Neural crest cell (in vitro differentiated cells): ENCODE data around the gene SAMSN1. TPM values are rescaled to one million over a fixed set of nuclear protein-coding genes. Genes with fewer than 3 reads are reported as not detected.

Source experiments
- DNase-seq: peaks from one replicate; pipeline ENCODE4 v3.0.0; 2021; ENCODE audit warnings: low read depth, mixed read lengths, low spot score
- H3K27ac Mint-ChIP-seq: one replicate; pipeline ENCODE4 v1.8.0; 2021; ENCODE audit warnings: mild to moderate bottlenecking, mixed read lengths; ENCODE audit not compliant: unreplicated experiment
- H3K27me3 Mint-ChIP-seq: 2 replicates; pipeline ENCODE4 v1.8.0; 2021; ENCODE audit warnings: low read depth, mild to moderate bottlenecking, mixed read lengths
- H3K36me3 Mint-ChIP-seq: 2 replicates; pipeline ENCODE4 v1.8.0; 2021; ENCODE audit warnings: low read depth, mild to moderate bottlenecking, mixed read lengths
- H3K4me1 Mint-ChIP-seq: 2 replicates; pipeline ENCODE4 v1.8.0; 2021; ENCODE audit warnings: mixed read lengths
- H3K4me3 Mint-ChIP-seq: one replicate; pipeline ENCODE4 v1.8.0; 2021; ENCODE audit warnings: mild to moderate bottlenecking, mixed read lengths
- H3K9me3 Mint-ChIP-seq: 2 replicates; pipeline ENCODE4 v1.8.0; 2021; ENCODE audit warnings: mixed read lengths
- total RNA-seq: library from RNA; stranded (reverse); gene quantifications from 2 replicates; pipeline ENCODE4 v1.2.1, GENCODE V29; 2021
- TF ChIP-seq, protein P1 (sequence below): fragments of 200-600 bp; sonication (generic); conservative IDR thresholded peaks from 2 replicates; pipeline ENCODE4 v1.5.0; 2021; ENCODE audit warnings: antibody characterized with exemption, mild to moderate bottlenecking

Gene SAMSN1
- total RNA-seq, 1 donor from 2014 or later: not detected

DNA sequence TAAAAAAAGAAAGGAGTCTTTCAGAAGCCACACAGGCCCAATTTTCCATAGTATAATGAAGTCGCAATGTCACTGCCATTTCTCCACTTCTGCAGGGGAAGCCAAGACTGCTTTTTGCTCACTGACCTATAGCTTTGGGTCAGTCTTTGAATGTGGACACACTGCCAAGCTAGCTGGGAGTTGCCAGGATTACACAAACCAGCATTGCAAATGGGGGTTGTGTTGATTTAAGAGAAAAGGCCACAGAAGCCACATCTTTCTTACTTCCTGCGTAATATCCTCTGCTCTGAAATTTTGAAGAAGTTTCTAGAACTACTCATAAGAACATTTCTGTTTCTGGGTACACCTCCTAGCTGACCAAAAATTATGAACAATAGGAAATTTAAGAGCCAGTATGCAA is 45.8 kb upstream of the SAMSN1 start:
- Mint-ChIP-seq H3K9me3 (peaks cover 5% of the 10 kb centered on the region), H3K27me3 (no peaks in the 10 kb centered on the region), H3K36me3 (no peaks in the 10 kb centered on the region), H3K4me3 (no peak overlapping the region), H3K27ac (no peak overlapping the region), H3K4me1 (peaks cover 12% of the 10 kb centered on the region)
- TF ChIP-seq, protein P1, sequence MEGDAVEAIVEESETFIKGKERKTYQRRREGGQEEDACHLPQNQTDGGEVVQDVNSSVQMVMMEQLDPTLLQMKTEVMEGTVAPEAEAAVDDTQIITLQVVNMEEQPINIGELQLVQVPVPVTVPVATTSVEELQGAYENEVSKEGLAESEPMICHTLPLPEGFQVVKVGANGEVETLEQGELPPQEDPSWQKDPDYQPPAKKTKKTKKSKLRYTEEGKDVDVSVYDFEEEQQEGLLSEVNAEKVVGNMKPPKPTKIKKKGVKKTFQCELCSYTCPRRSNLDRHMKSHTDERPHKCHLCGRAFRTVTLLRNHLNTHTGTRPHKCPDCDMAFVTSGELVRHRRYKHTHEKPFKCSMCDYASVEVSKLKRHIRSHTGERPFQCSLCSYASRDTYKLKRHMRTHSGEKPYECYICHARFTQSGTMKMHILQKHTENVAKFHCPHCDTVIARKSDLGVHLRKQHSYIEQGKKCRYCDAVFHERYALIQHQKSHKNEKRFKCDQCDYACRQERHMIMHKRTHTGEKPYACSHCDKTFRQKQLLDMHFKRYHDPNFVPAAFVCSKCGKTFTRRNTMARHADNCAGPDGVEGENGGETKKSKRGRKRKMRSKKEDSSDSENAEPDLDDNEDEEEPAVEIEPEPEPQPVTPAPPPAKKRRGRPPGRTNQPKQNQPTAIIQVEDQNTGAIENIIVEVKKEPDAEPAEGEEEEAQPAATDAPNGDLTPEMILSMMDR: no peak
- no peak for DNase-seq

DNA sequence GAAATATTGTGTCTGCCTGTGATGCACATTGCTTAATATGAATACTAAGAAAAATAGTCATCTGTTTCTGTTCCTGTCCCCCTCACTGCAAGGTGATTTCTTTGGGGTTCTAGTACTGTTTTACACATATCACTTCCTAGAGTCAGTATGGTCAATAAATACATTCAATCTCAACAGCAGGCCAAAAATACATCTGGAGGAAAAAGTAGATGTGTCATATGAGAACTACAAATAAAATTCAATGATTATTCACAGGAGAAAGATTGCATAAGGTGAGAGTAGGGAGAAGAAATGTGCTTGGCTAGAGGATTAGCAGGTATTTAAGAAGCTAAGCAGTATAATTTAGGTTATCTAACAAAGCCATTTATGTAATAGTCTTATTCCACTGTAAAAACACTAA is 45.3 kb upstream of the SAMSN1 start:
- H3K4me1 Mint-ChIP-seq: peaks cover 12% of the 10 kb centered on the region
- H3K4me3 Mint-ChIP-seq: no peak overlapping the region
- H3K27me3 Mint-ChIP-seq: no peaks in the 10 kb centered on the region

DNA sequence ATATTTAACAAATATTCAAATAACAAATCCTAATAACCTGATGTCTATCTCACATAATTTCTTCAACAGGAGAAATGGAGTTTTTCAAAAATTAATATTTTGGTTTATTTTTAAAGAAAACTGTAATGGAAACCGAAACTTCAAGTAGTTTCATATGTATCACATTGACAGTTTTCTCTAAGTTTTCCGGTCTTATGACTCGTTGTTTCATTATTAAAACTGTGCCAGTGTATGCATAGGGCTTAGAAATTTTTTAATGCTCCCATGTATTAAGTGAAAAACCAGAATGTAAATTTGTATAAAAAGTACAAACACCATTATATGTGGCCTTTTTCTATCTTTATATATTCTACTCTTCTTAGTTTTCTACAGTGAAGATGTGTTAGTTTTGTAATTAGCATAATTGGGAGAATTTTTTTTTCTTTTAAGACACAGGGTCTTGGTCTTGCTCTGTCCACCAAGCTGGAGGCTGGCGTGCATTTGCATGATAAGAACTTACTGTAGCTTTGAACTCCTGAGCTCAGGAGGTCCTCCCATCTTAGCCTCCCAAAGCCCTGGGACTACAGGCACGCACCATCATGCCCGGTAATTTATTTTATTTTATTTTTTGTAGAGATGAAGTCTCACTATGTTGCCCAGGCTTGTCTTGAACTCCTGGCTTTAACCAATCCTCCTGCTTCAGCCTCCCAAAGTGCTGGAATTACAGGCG is 43.9 kb upstream of the SAMSN1 start:
- H3K27me3 Mint-ChIP-seq: no peaks in the 10 kb centered on the region
- no peak for DNase-seq
- TF ChIP-seq, protein P1: no peak
- peaks cover 5% of the 10 kb centered on the region for H3K9me3 Mint-ChIP-seq
- H3K4me3 Mint-ChIP-seq: no peak overlapping the region
- H3K27ac Mint-ChIP-seq: no peak overlapping the region
- peaks cover 12% of the 10 kb centered on the region for H3K4me1 Mint-ChIP-seq
- H3K36me3 Mint-ChIP-seq: no peaks in the 10 kb centered on the region

More for the DNA sequence above, 45.3 kb upstream of the SAMSN1 start:
- peaks cover 5% of the 10 kb centered on the region for H3K9me3 Mint-ChIP-seq
- H3K27ac Mint-ChIP-seq: no peak overlapping the region
- TF ChIP-seq, protein P1: no peak
- H3K36me3 Mint-ChIP-seq: no peaks in the 10 kb centered on the region
- no peak for DNase-seq

DNA sequence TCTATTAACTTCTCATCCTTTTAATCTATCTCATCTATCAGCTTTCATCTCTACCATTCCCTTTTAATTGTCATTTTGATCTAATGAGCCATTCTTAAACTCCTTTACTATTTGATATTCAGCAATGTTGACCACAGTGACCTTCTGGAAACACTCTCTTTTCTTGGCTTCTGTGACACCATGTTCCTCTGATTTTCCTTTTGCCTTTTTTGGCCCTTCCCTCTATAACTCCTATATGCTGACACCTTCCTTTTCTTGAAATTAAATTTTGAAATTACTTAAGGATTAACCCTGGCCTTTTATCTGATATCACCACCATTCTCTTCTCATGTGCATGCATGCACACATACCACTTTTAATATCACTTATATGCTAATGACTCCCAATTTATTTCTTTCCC is 41.2 kb upstream of the SAMSN1 start:
- H3K4me3 Mint-ChIP-seq: no peak overlapping the region
- H3K27ac Mint-ChIP-seq: no peak overlapping the region
- TF ChIP-seq, protein P1: no peak
- H3K36me3 Mint-ChIP-seq: no peaks in the 10 kb centered on the region
- H3K9me3 Mint-ChIP-seq: peaks cover 3% of the 10 kb centered on the region
- H3K27me3 Mint-ChIP-seq: no peaks in the 10 kb centered on the region
- no peak for DNase-seq
- peaks cover 10% of the 10 kb centered on the region for H3K4me1 Mint-ChIP-seq

DNA sequence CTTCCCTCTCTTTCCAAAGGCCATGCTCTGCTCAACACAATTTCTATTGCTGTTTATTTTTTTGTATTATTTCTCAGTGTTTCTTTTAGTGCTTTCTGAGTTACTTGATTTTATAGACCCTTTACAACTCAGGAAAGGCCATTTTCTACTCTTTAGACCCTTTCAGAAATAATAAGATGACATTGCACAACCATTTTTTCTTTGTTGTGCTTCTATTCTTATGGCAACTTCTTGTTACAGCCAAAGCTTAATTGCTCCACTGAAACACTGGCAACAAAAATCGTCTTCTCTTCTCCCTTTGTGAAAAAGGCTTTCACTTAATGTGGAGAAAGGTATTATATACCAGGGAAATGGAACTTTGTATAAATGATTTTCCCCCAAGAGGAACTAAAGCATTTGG is 39.0 kb upstream of the SAMSN1 start:
- Mint-ChIP-seq H3K4me1 (no peaks in the 10 kb centered on the region), H3K9me3 (peaks cover 3% of the 10 kb centered on the region), H3K27ac (no peak overlapping the region), H3K36me3 (no peaks in the 10 kb centered on the region), H3K4me3 (no peak overlapping the region), H3K27me3 (no peaks in the 10 kb centered on the region)
- TF ChIP-seq, protein P1: no peak
- no peak for DNase-seq
